ENCODE results near the gene R3HDM4. TPM values are rescaled to one million over a fixed set of nuclear protein-coding genes. Genes with fewer than 3 reads are reported as not detected.

R3HDM4 gene
- total RNA-seq, 4 donors from 2014 or later, result 37.2 to 49.1 (median 44.3) TPM

DNA sequence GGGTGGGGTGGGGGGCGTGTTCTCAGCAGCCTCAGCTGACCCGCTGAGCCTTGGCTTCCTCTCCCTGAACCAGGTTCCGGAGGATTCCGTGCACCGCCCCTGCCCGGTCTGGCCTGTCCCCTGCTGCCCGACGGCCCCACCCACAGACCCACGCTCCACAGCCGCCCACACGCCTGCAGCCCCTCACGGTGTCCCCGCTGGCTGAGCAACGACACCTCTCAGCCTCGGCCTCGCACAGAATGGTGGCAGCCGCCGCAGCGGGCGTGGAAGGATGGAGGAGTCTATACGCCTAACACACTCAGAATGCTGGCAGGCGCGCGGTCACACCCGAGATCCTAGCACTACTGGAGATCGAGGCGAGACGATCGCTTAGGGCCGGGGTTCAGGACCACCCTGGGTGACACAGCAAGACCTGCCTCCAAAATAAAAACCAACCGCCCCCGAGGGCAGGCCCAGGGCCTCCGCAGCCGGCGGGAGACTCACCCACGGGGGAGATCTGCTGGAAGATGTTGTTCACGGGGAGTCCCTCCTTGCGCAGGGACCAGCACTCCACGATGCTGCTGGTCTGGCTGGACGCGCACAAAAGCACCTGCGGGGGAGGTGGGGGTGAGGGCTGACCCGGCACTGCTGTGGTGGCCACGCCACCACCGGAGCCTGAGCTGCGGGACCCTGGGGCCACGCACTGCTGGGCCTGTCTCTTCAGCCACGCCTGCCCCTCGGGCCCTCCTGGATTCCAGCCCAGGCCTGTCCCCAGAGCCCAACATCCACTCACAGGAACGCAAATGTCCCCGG, 28.4 kb downstream of the R3HDM4 start:
- Histone ChIP-seq H3K27ac (no peak overlapping the region), H3K4me3 (no peak overlapping the region), H3K9me3 (no peaks in the 10 kb centered on the region), H3K36me3 (peaks cover 0 to 77% of the 10 kb centered on the region in 2 donors), H3K27me3 (no peaks in the 10 kb centered on the region), H3K4me1 (no peaks in the 10 kb centered on the region)
- intact Hi-C loops (cut with DNase I; ENCODE audit: low total_unique reads), result no loop called here
- no peak for ATAC-seq
- TF ChIP-seq, protein P1, sequence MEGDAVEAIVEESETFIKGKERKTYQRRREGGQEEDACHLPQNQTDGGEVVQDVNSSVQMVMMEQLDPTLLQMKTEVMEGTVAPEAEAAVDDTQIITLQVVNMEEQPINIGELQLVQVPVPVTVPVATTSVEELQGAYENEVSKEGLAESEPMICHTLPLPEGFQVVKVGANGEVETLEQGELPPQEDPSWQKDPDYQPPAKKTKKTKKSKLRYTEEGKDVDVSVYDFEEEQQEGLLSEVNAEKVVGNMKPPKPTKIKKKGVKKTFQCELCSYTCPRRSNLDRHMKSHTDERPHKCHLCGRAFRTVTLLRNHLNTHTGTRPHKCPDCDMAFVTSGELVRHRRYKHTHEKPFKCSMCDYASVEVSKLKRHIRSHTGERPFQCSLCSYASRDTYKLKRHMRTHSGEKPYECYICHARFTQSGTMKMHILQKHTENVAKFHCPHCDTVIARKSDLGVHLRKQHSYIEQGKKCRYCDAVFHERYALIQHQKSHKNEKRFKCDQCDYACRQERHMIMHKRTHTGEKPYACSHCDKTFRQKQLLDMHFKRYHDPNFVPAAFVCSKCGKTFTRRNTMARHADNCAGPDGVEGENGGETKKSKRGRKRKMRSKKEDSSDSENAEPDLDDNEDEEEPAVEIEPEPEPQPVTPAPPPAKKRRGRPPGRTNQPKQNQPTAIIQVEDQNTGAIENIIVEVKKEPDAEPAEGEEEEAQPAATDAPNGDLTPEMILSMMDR (IDR thresholded peaks at IDR 0.05 in 4 of 5, conservative IDR thresholded peaks at IDR 0.05 in 1 of 5), result no peak
- no peak for TF ChIP-seq POLR2A (IDR thresholded peaks at IDR 0.05)
- in situ Hi-C loops (cut with MboI; ENCODE audit: low sequenced_read_pairs in 4 of 4), result no loop called here
- DNase-seq, result no peak

- in situ Hi-C loops (cut with MboI; ENCODE audit: low sequenced_read_pairs in 4 of 4), result no loop called here
- intact Hi-C loops (cut with DNase I; ENCODE audit: low total_unique reads), result no loop called here
- no peak for DNase-seq
- Histone ChIP-seq H3K27ac (no peak overlapping the region), H3K4me1 (no peaks in the 10 kb centered on the region), H3K9me3 (no peaks in the 10 kb centered on the region), H3K4me3 (no peak overlapping the region), H3K27me3 (no peaks in the 10 kb centered on the region), H3K36me3 (peaks cover 0 to 74% of the 10 kb centered on the region in 2 donors)
- TF ChIP-seq, protein P1 (IDR thresholded peaks at IDR 0.05 in 4 of 5, conservative IDR thresholded peaks at IDR 0.05 in 1 of 5), result no peak
- no peak for TF ChIP-seq POLR2A (IDR thresholded peaks at IDR 0.05)
- ATAC-seq, result no peak
Measured at GRCh38 chr19:883661-884211, 29.3 kb downstream of the R3HDM4 start.

DNA sequence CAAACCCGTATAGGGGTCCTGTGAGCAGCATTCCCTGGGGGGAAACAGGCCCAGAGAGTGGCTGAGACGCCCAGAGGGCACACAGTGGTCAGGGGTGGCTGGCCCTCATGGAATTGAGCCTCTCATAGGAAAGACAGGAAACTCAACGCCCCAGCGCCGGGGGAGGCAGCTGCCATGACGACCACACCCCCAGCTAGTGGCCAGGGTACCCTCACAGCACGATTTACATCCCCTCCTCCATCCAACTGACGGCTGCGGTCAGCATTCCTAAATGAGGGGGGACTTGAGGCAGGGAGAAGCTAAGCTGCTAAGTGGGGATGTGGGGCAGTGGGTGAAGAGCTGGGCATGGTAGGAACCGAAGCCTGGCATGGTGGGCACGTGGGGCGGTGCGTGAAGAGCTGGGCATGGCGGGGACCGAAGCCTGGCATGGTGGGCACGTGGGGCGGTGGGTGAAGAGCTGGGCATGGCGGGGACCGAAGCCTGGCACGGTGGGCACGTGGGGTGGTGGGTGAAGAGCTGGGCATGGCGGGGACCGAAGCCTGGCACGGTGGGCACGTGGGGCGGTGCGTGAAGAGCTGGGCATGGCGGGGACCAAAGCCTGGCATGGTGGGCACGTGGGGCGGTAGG, 30.0 kb downstream of the R3HDM4 start:
- no peak for TF ChIP-seq POLR2A (IDR thresholded peaks at IDR 0.05)
- TF ChIP-seq, protein P1 (IDR thresholded peaks at IDR 0.05 in 4 of 5, conservative IDR thresholded peaks at IDR 0.05 in 1 of 5), result no peak
- in situ Hi-C loops (cut with MboI; ENCODE audit: low sequenced_read_pairs in 4 of 4) (no loop called here), intact Hi-C loops (cut with DNase I; ENCODE audit: low total_unique reads) (no loop called here)
- Histone ChIP-seq H3K9me3 (no peaks in the 10 kb centered on the region), H3K36me3 (peaks cover 0 to 74% of the 10 kb centered on the region in 2 donors), H3K4me1 (no peaks in the 10 kb centered on the region), H3K27me3 (no peaks in the 10 kb centered on the region), H3K27ac (no peak overlapping the region), H3K4me3 (no peak overlapping the region)
- no peak for DNase-seq
- ATAC-seq, result no peak

DNA sequence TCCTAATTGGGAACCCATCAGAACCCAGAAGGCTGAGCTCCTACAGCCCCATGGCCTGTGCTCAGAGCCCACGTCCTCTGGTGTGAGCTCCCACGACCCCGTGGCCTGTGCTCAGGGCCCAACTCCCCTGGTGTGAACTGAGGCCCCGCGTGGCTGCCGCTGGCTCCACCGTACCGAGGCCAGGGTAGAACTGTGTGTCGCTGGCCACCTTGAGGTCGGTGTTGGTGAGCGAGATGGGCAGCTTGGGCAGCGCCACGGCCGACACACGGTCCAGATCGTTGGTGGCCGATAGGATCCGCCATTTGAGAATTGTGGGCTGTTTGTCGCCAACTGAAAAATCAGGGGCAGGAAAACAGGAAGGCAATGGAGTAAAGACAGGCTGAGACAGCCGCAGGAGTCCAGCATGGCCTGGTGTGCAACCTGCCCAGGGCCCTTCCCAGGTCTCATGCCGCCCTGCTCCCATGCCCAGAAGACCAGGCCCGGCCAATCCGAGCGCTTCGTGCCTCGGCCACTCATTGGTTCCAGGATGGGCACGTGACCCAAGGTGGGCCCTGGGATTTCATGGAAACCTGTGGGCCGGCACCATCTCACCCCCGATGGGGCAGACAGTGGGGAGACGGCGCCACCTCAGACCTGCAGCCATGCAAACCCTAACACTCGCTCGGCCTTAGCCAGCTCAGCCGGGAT, 31.5 kb downstream of the R3HDM4 start:
- no peak overlapping the region for H3K27ac ChIP-seq
- no peaks in the 10 kb centered on the region for H3K27me3 ChIP-seq
- H3K36me3 ChIP-seq, result peaks cover 0 to 70% of the 10 kb centered on the region in 2 donors
- ATAC-seq (no peak), DNase-seq (no peak)
- H3K4me3 ChIP-seq, result no peak overlapping the region
- H3K9me3 ChIP-seq, result no peaks in the 10 kb centered on the region
- intact Hi-C loops (cut with DNase I; ENCODE audit: low total_unique reads) (no loop called here), in situ Hi-C loops (cut with MboI; ENCODE audit: low sequenced_read_pairs in 4 of 4) (no loop called here)
- TF ChIP-seq, protein P1 (IDR thresholded peaks at IDR 0.05 in 4 of 5, conservative IDR thresholded peaks at IDR 0.05 in 1 of 5), result no peak
- no peak for TF ChIP-seq POLR2A (IDR thresholded peaks at IDR 0.05)
- H3K4me1 ChIP-seq, result no peaks in the 10 kb centered on the region

All from gastrocnemius medialis (tissue), 4 donors.